ENCODE measurements around the gene ARRB1. TPM values are rescaled to one million over a fixed set of nuclear protein-coding genes. Genes with fewer than 3 reads are reported as not detected.
A peak's percentile ranks its signal among the peaks of the same experiment; 100 is the strongest.

The ARRB1 gene
- total RNA-seq, 4 donors from 2014 or later = 41.1 to 102 (median 76.7) TPM

DNA sequence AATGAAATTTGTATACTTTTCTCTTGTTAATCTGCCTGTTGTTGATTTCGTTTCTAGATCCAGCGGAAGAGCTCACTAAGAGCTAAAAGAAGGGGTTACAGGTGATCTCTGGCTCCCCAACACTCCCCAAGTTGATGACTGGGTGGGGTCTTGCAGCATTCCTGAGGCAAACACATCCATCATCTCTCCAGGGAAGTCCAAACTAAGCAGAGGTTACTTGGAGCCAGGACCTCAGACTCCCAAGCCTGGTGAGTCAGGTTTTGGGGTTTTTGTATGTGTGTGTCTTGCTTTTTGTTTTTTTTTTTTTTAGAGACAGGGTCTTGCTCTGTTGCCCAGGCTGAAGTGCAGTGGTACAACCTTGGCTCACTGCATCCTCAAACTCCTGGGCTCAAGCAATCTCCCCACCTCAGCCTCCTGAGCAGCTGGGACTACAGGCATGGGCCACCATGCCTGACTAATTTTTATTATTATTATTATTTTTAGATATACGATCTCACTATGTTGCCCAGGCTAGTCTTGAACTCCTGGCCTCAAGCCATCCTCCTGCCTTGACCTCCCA, 36.4 kb upstream of the ARRB1 start:
- 66% methylated on average over 3 of the region's 3 CpGs for WGBS
- no peak for DNase-seq (ENCODE audit: extremely low spot score)
- Histone ChIP-seq H3K4me3 (no peak overlapping the region), H3K9me3 (no peaks in the 10 kb centered on the region), H3K27ac (replicated peaks in 1 of 4) (no peak overlapping the region), H3K4me1 (peaks cover 12 to 20% (median 17%) of the 10 kb centered on the region in 4 donors), H3K36me3 (no peaks in the 10 kb centered on the region), H3K27me3 (no peaks in the 10 kb centered on the region)
- intact Hi-C loops (cut with DNase I) = loop anchor here (5.0 kb wide), 1 partner anchor 144 kb away; no protein-coding TSS in a partner anchor
- TF ChIP-seq POLR2A (IDR thresholded peaks at IDR 0.05; ENCODE audit: low read depth) (no peak), EP300 (IDR thresholded peaks at IDR 0.05) (no peak), POLR2AphosphoS5 (IDR thresholded peaks at IDR 0.05) (no peak)
- TF ChIP-seq, protein P1, sequence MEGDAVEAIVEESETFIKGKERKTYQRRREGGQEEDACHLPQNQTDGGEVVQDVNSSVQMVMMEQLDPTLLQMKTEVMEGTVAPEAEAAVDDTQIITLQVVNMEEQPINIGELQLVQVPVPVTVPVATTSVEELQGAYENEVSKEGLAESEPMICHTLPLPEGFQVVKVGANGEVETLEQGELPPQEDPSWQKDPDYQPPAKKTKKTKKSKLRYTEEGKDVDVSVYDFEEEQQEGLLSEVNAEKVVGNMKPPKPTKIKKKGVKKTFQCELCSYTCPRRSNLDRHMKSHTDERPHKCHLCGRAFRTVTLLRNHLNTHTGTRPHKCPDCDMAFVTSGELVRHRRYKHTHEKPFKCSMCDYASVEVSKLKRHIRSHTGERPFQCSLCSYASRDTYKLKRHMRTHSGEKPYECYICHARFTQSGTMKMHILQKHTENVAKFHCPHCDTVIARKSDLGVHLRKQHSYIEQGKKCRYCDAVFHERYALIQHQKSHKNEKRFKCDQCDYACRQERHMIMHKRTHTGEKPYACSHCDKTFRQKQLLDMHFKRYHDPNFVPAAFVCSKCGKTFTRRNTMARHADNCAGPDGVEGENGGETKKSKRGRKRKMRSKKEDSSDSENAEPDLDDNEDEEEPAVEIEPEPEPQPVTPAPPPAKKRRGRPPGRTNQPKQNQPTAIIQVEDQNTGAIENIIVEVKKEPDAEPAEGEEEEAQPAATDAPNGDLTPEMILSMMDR (IDR thresholded peaks at IDR 0.05) = no peak

GRCh38 chr11:75386942-75387630, 35.6 kb upstream of the ARRB1 start:
- no peak overlapping the region for H3K27ac ChIP-seq (replicated peaks in 1 of 4)
- H3K4me1 ChIP-seq = peaks cover 12 to 20% (median 17%) of the 10 kb centered on the region in 4 donors
- H3K27me3 ChIP-seq = no peaks in the 10 kb centered on the region
- no peaks in the 10 kb centered on the region for H3K36me3 ChIP-seq
- no peak for DNase-seq (ENCODE audit: extremely low spot score)
- intact Hi-C loops (cut with DNase I) = loop anchor here (5.0 kb wide), 1 partner anchor 145 kb away; no protein-coding TSS in a partner anchor
- no peaks in the 10 kb centered on the region for H3K9me3 ChIP-seq
- no peak overlapping the region for H3K4me3 ChIP-seq
- no peak for TF ChIP-seq POLR2A (IDR thresholded peaks at IDR 0.05; ENCODE audit: low read depth)
- no peak for TF ChIP-seq POLR2AphosphoS5 (IDR thresholded peaks at IDR 0.05)
- TF ChIP-seq, protein P1 (IDR thresholded peaks at IDR 0.05) = no peak
- no peak for TF ChIP-seq EP300 (IDR thresholded peaks at IDR 0.05)
- 52% methylated on average over 3 of the region's 3 CpGs for WGBS

DNA sequence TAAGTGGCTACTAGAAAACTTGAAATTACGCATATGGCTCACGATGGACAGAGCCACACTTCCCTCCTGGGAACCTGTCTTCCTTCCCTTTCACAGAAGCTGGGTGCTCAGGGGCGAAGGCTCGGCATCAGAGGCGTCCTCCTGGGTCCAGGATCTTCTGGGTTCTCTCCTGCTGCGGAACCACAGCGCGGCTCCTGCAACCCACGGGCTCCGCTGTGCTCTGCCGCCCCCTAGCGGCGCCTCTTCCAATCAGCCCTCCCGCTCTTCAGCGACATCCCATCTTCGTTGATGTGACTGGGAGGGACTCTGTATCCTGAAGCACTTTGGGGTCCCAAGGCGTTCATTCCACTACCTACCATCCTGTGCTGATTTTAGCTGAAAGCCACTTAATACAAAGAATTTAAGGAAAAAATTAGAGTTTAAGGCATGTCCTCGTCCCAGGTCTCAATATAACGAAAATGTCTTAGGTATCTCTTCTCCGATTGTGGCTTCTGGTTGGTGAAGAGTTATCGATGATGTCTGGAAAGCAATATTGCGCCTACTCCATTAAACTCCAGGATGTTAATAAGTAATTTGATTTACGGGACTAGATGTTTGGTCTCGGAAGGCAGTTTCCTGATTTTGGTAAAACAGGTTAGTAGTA, 33.1 kb upstream of the ARRB1 start:
- intact Hi-C loops (cut with DNase I) = loop anchor here (1.0 to 5.0 kb wide), 3 partner anchors 56 to 148 kb away; no protein-coding TSS in a partner anchor
- peak; percentile 95 for DNase-seq (ENCODE audit: extremely low spot score)
- TF ChIP-seq, protein P1 (IDR thresholded peaks at IDR 0.05) = peak; percentile 95 to 96 (median 96)
- TF ChIP-seq POLR2AphosphoS5 (IDR thresholded peaks at IDR 0.05) (peak in 1 of 2 donors; percentile 50), EP300 (IDR thresholded peaks at IDR 0.05) (no peak), POLR2A (IDR thresholded peaks at IDR 0.05; ENCODE audit: low read depth) (no peak)
- no peak overlapping the region for H3K27ac ChIP-seq (replicated peaks in 1 of 4)
- H3K36me3 ChIP-seq = no peaks in the 10 kb centered on the region
- no peaks in the 10 kb centered on the region for H3K27me3 ChIP-seq
- peaks cover 16 to 42% (median 35%) of the 10 kb centered on the region in 4 donors for H3K4me1 ChIP-seq
- no peak overlapping the region for H3K4me3 ChIP-seq
- H3K9me3 ChIP-seq = no peaks in the 10 kb centered on the region
- WGBS = 21% methylated on average over 24 of the region's 24 CpGs

GRCh38 chr11:75383246-75383645, 31.8 kb upstream of the ARRB1 start:
- no peak for DNase-seq (ENCODE audit: extremely low spot score)
- H3K4me1 ChIP-seq = peaks cover 9 to 37% (median 28%) of the 10 kb centered on the region in 4 donors
- 63% methylated on average over 3 of the region's 3 CpGs for WGBS
- H3K4me3 ChIP-seq = no peak overlapping the region
- intact Hi-C loops (cut with DNase I) = no loop called here
- H3K36me3 ChIP-seq = no peaks in the 10 kb centered on the region
- no peaks in the 10 kb centered on the region for H3K27me3 ChIP-seq
- H3K9me3 ChIP-seq = no peaks in the 10 kb centered on the region
- TF ChIP-seq EP300 (IDR thresholded peaks at IDR 0.05) (no peak), POLR2AphosphoS5 (IDR thresholded peaks at IDR 0.05) (no peak), POLR2A (IDR thresholded peaks at IDR 0.05; ENCODE audit: low read depth) (no peak)
- TF ChIP-seq, protein P1 (IDR thresholded peaks at IDR 0.05) = no peak
- H3K27ac ChIP-seq (replicated peaks in 1 of 4) = no peak overlapping the region
